BE2C (cell line): ENCODE data around the gene HSF2.

Experiments used
- DNase-seq: peaks from one replicate; pipeline ENCODE4 v3.0.0-alpha.2; 2020
- H3K27me3 ChIP-seq: fragments of 250-450 bp; sonication (Bioruptor Pico); 2 replicates; pipeline ENCODE4 v1.5.1; 2020; ENCODE audit warnings: mild to moderate bottlenecking
- H3K36me3 ChIP-seq: fragments of 250-450 bp; sonication (Bioruptor Pico); 2 replicates; pipeline ENCODE4 v1.5.1; 2020; ENCODE audit warnings: mild to moderate bottlenecking
- H3K4me1 ChIP-seq: fragments of 250-450 bp; sonication (Bioruptor Pico); 2 replicates; pipeline ENCODE4 v1.5.1; 2020
- H3K4me3 ChIP-seq: 2 replicates; pipeline ENCODE4 v1.5.1; 2011; ENCODE audit warnings: low read depth, low read length
- H3K9me3 ChIP-seq: fragments of 250-450 bp; sonication (Bioruptor Pico); 2 replicates; pipeline ENCODE4 v1.5.1; 2020
- TF ChIP-seq, protein P1 (sequence below): IDR thresholded peaks from 2 replicates; pipeline ENCODE4 v1.5.1; 2012; ENCODE audit warnings: mild to moderate bottlenecking, low read depth, low read length

Gene HSF2

DNA sequence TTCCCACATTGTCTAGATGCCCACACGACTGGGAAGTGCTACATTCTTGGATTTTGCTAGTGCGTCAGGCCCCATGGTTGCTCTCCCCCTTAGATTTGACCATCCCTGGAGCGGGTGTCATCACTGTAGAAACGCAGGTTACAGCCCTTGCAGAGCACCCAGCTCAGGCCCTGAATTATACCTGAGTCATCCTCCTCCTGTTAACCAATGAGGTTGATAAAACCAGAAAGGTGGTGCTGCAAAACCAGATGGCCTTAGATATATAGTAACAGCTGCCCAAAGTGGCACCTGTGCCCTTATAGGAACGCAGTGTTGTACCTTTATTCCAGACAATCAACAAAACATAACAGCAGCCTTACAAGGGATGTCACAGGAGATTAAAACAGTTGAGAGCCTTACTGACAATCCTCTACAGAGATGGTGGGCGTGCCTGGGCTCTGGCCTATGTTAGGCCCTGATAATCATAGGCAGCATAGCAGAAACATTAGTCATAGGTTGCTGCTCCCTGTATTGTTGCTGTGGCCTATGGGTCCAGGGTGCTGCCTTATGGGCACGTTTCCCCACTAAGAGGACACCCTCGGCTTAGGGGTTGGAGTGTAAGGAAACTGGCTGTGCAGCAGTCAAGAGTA is 33.6 kb upstream of the HSF2 start:
- TF ChIP-seq, protein P1, sequence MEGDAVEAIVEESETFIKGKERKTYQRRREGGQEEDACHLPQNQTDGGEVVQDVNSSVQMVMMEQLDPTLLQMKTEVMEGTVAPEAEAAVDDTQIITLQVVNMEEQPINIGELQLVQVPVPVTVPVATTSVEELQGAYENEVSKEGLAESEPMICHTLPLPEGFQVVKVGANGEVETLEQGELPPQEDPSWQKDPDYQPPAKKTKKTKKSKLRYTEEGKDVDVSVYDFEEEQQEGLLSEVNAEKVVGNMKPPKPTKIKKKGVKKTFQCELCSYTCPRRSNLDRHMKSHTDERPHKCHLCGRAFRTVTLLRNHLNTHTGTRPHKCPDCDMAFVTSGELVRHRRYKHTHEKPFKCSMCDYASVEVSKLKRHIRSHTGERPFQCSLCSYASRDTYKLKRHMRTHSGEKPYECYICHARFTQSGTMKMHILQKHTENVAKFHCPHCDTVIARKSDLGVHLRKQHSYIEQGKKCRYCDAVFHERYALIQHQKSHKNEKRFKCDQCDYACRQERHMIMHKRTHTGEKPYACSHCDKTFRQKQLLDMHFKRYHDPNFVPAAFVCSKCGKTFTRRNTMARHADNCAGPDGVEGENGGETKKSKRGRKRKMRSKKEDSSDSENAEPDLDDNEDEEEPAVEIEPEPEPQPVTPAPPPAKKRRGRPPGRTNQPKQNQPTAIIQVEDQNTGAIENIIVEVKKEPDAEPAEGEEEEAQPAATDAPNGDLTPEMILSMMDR = no peak
- no peak for DNase-seq
- Histone ChIP-seq H3K4me3 (no peak overlapping the region), H3K36me3 (no peaks in the 10 kb centered on the region), H3K4me1 (no peaks in the 10 kb centered on the region), H3K9me3 (no peaks in the 10 kb centered on the region), H3K27me3 (no peaks in the 10 kb centered on the region)

DNA sequence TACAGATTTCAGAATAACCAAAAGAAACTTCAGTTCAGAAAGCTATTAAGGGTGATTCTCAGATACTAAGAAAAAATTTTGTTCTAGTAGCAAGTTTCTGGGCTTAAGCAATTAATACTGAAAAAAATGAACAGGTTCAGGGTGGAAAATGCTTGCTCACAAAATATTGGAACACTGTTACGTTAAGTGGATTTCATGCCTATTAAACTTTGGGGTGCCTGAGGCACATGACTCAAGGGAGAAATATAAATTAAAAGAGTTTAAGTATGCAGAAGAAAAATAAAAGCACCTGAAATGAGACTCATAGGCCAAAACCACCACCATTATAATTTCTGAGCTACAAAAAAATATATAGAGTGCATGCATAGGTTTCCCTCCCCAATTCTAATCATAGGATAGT is 32.3 kb upstream of the HSF2 start:
- H3K4me3 ChIP-seq = no peak overlapping the region
- DNase-seq = no peak
- no peaks in the 10 kb centered on the region for H3K4me1 ChIP-seq
- no peaks in the 10 kb centered on the region for H3K36me3 ChIP-seq
- H3K27me3 ChIP-seq = no peaks in the 10 kb centered on the region
- TF ChIP-seq, protein P1 = no peak
- no peaks in the 10 kb centered on the region for H3K9me3 ChIP-seq

DNA sequence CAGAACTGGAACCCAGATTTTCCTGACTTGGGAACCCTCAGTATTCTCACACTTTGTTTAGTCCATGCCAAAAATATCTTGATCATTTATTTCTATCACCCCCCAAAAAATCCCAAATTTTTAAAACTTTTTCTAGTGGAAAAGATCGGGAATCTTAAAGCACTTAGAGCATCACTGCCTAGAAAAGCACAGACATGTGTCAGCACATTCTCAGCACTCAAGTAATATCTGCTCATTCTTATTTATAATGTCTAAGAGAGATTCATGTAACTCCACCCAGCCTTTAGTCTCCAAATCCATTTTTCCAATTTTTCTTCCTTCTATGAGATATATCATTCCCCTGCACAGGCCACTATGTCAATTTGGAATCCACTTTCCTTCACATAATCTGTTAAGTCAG is 29.9 kb upstream of the HSF2 start:
- no peaks in the 10 kb centered on the region for H3K9me3 ChIP-seq
- no peak for DNase-seq
- H3K36me3 ChIP-seq = no peaks in the 10 kb centered on the region
- no peak overlapping the region for H3K4me3 ChIP-seq
- no peaks in the 10 kb centered on the region for H3K27me3 ChIP-seq
- TF ChIP-seq, protein P1 = no peak
- H3K4me1 ChIP-seq = no peaks in the 10 kb centered on the region

DNA sequence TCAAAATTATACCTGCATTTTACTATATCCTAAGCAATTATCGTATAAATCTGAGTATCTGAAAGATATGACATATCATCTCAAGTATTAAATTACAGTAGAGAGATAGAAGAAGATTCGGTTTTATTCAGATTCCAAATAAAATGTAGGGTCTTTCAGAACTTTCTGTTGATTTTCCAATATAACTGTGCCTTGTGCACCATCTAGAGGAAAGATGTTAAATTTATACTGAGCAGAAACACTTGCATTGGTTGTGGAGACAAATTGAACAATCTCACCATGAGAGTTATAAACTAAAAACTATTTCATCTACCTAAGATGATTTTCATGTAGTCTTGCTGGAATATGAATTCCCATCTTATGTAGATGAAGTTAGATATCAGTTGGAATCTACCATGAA is 26.8 kb upstream of the HSF2 start:
- Histone ChIP-seq H3K36me3 (no peaks in the 10 kb centered on the region), H3K4me3 (no peak overlapping the region), H3K4me1 (no peaks in the 10 kb centered on the region), H3K9me3 (no peaks in the 10 kb centered on the region), H3K27me3 (no peaks in the 10 kb centered on the region)
- TF ChIP-seq, protein P1 = peak; percentile 21; the same call in 1 of the 2 replicates
- DNase-seq = no peak

DNA sequence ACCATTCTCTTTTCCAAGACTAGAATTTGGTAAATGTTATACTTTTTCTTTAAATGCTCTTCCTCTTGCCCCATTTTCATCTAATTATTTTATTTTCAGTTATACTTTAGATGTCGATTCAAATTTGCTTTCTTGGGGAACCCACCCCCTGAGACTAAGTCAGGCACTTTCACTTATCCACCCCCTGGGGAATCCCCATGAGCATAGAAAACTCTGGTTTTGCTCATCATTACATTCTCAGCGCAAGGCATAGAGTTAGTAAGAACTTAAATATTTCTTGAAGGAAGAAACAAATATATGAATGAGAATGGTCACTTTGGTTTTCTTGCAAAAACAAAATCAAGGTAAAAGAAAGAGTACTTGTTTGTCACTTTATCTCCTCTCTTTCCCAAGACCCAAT is 25.1 kb upstream of the HSF2 start:
- no peak overlapping the region for H3K4me3 ChIP-seq

DNA sequence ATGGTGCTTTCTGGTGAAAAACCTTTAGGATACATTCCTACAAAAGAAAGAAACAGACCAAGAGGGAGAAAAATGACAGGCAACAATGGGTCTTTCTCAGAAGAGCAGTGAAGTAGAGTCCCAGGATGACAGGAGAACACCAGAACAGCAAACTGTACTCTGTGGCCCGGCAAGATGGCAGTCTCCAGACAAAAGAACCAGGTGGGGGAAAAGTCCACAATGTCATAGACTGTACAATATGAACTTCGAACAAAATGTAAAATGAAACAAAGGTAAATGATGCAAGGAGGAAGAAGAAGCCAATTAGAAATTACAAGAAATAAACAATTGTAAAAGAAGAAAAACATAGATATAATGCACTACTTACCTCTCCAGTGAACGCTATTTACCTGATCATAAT is 23.2 kb upstream of the HSF2 start:
- TF ChIP-seq, protein P1 = no peak
- H3K9me3 ChIP-seq = no peaks in the 10 kb centered on the region
- no peaks in the 10 kb centered on the region for H3K27me3 ChIP-seq
- no peaks in the 10 kb centered on the region for H3K4me1 ChIP-seq
- H3K4me3 ChIP-seq = no peak overlapping the region
- H3K36me3 ChIP-seq = no peaks in the 10 kb centered on the region
- no peak for DNase-seq

More for the DNA sequence above, 25.1 kb upstream of the HSF2 start:
- DNase-seq = no peak
- Histone ChIP-seq H3K4me1 (no peaks in the 10 kb centered on the region), H3K9me3 (no peaks in the 10 kb centered on the region), H3K36me3 (no peaks in the 10 kb centered on the region), H3K27me3 (no peaks in the 10 kb centered on the region)
- TF ChIP-seq, protein P1 = no peak
